H9 (cell line): ENCODE results near the gene FRRS1L. TPM values are rescaled to one million over a fixed set of nuclear protein-coding genes. Genes with fewer than 3 reads are reported as not detected.

ENCODE experiments used
- DNase-seq: peaks from one replicate; pipeline ENCODE4 v3.0.0-alpha.2; 2017
- H2AFZ ChIP-seq: one replicate; pipeline ENCODE4 v1.6.1; 2013; ENCODE audit warnings: mild to moderate bottlenecking, low read length, control low read depth, moderate library complexity
- H2AK5ac ChIP-seq: 2 replicates; pipeline ENCODE4 v1.6.1; 2013; ENCODE audit warnings: low read length, control low read depth, mixed read lengths; ENCODE audit not compliant: insufficient read length
- H2BK120ac ChIP-seq: one replicate; pipeline ENCODE4 v1.6.1; 2013; ENCODE audit warnings: low read depth, mild to moderate bottlenecking, low read length, control low read depth, inconsistent platforms; ENCODE audit not compliant: poor library complexity, severe bottlenecking
- H2BK12ac ChIP-seq: 2 replicates; pipeline ENCODE4 v1.6.1; 2013; ENCODE audit warnings: low read length, control low read depth, mixed read lengths, low read depth; ENCODE audit not compliant: insufficient read length
- H2BK15ac ChIP-seq: 2 replicates; pipeline ENCODE4 v1.6.1; 2013; ENCODE audit warnings: low read depth, low read length, control low read depth
- H2BK20ac ChIP-seq: one replicate; pipeline ENCODE4 v1.6.1; 2013; ENCODE audit warnings: low read depth, mild to moderate bottlenecking, low read length, control low read depth, inconsistent platforms; ENCODE audit not compliant: poor library complexity, severe bottlenecking
- H2BK5ac ChIP-seq: 2 replicates; pipeline ENCODE4 v1.6.1; 2013; ENCODE audit warnings: low read length, control low read depth, mixed read lengths; ENCODE audit not compliant: insufficient read length
- H3K14ac ChIP-seq: 2 replicates; pipeline ENCODE4 v1.6.1; 2013; ENCODE audit warnings: low read length, control low read depth; ENCODE audit not compliant: insufficient read depth
- H3K18ac ChIP-seq: 2 replicates; pipeline ENCODE4 v1.6.1; 2013; ENCODE audit warnings: low read depth, mild to moderate bottlenecking, mixed read lengths, low read length, control low read depth; ENCODE audit not compliant: insufficient read length
- H3K23ac ChIP-seq: 2 replicates; pipeline ENCODE4 v1.6.1; 2013; ENCODE audit warnings: low read length, control low read depth, mixed read lengths, low read depth; ENCODE audit not compliant: insufficient read length
- H3K23me2 ChIP-seq: 2 replicates; pipeline ENCODE4 v1.6.1; 2013; ENCODE audit warnings: low read depth, mild to moderate bottlenecking, mixed read lengths, low read length, control low read depth; ENCODE audit not compliant: insufficient read length, poor library complexity, severe bottlenecking
- H3K27ac ChIP-seq: 2 replicates; pipeline ENCODE4 v1.5.1; 2013; ENCODE audit warnings: low read length, control low read depth, mixed read lengths, low read depth; ENCODE audit not compliant: insufficient read length
- H3K27me3 ChIP-seq: 2 replicates; pipeline ENCODE4 v1.6.1; 2013; ENCODE audit warnings: low read length, control low read depth, inconsistent platforms; ENCODE audit not compliant: insufficient read depth
- H3K4ac ChIP-seq: 2 replicates; pipeline ENCODE4 v1.6.1; 2013; ENCODE audit warnings: low read depth, mild to moderate bottlenecking, control low read depth, inconsistent platforms, low read length, moderate library complexity
- H3K4me1 ChIP-seq: 2 replicates; pipeline ENCODE4 v1.6.1; 2013; ENCODE audit warnings: low read length, control low read depth, inconsistent platforms; ENCODE audit not compliant: insufficient read depth
- H3K4me2 ChIP-seq: 2 replicates; pipeline ENCODE4 v1.6.1; 2013; ENCODE audit warnings: low read length, control low read depth, mixed read lengths; ENCODE audit not compliant: insufficient read length, insufficient read depth
- H3K56ac ChIP-seq: 2 replicates; pipeline ENCODE4 v1.6.1; 2013; ENCODE audit warnings: low read depth, mild to moderate bottlenecking, mixed read lengths, low read length, control low read depth; ENCODE audit not compliant: insufficient read length
- H3K79me1 ChIP-seq: 2 replicates; pipeline ENCODE4 v1.6.1; 2013; ENCODE audit warnings: low read depth, mild to moderate bottlenecking, moderate library complexity, low read length, control low read depth, inconsistent platforms; ENCODE audit not compliant: insufficient read depth, poor library complexity, severe bottlenecking
- H3K79me2 ChIP-seq: 2 replicates; pipeline ENCODE4 v1.6.1; 2013; ENCODE audit warnings: low read length, control low read depth, inconsistent platforms; ENCODE audit not compliant: insufficient read depth
- H3K9ac ChIP-seq: 2 replicates; pipeline ENCODE4 v1.6.1; 2013; ENCODE audit warnings: low read length, control low read depth, mixed read lengths; ENCODE audit not compliant: insufficient read length; ENCODE audit errors: extremely low read depth
- H3K9me3 ChIP-seq: one replicate; pipeline ENCODE4 v1.6.1; 2013; ENCODE audit warnings: low read depth, low read length, inconsistent platforms; ENCODE audit not compliant: control insufficient read depth
- H3T11ph ChIP-seq: one replicate; pipeline ENCODE4 v1.6.1; 2013; ENCODE audit warnings: mild to moderate bottlenecking, low read length, control low read depth, inconsistent platforms
- H4K20me1 ChIP-seq: one replicate; pipeline ENCODE4 v1.6.1; 2013; ENCODE audit not compliant: control insufficient read depth, insufficient read length, insufficient read depth
- H4K5ac ChIP-seq: 2 replicates; pipeline ENCODE4 v1.6.1; 2013; ENCODE audit warnings: low read depth, mild to moderate bottlenecking, mixed read lengths, low read length, control low read depth; ENCODE audit not compliant: insufficient read length
- H4K8ac ChIP-seq: replicated peaks from 2 replicates; pipeline ENCODE4 v1.6.1; 2013; ENCODE audit warnings: low read length, control low read depth, mixed read lengths, low read depth; ENCODE audit not compliant: insufficient read length
- H4K91ac ChIP-seq: 2 replicates; pipeline ENCODE4 v1.6.1; 2013; ENCODE audit warnings: low read depth, mild to moderate bottlenecking, moderate library complexity, mixed read lengths, low read length, control low read depth; ENCODE audit not compliant: insufficient read length
- H3K27ac Mint-ChIP-seq, 3 experiments: 2 replicates in 2 of 3; 3 replicates in 1 of 3; pipeline ENCODE4 v1.8.0; 2020 to 2021; ENCODE audit warnings: mixed read lengths in 3 of 3, mild to moderate bottlenecking in 1 of 3, moderate library complexity in 1 of 3
- H3K27me3 Mint-ChIP-seq: 2 replicates; pipeline ENCODE4 v1.8.0; 2021; ENCODE audit warnings: low read depth, mild to moderate bottlenecking, moderate library complexity, mixed read lengths
- H3K36me3 Mint-ChIP-seq, 3 experiments: 2 replicates in 2 of 3; 3 replicates in 1 of 3; pipeline ENCODE4 v1.8.0; 2020 to 2021; ENCODE audit warnings: low read depth in 3 of 3, mixed read lengths in 3 of 3; ENCODE audit not compliant: insufficient read depth in 1 of 3
- H3K4me1 Mint-ChIP-seq, 2 experiments: 2 replicates each; pipeline ENCODE4 v1.8.0; 2020; ENCODE audit warnings: mixed read lengths in 2 of 2
- H3K4me3 Mint-ChIP-seq, 2 experiments: 2 replicates in 1 of 2; 3 replicates in 1 of 2; pipeline ENCODE4 v1.8.0; 2020 to 2021; ENCODE audit warnings: mild to moderate bottlenecking in 2 of 2, mixed read lengths in 2 of 2, moderate library complexity in 1 of 2
- H3K9me3 Mint-ChIP-seq, 2 experiments: 2 replicates in 1 of 2; 3 replicates in 1 of 2; pipeline ENCODE4 v1.8.0; 2020; ENCODE audit warnings: mild to moderate bottlenecking in 2 of 2, mixed read lengths in 2 of 2, moderate library complexity in 1 of 2
- WGBS: extraction: QIAGEN DNeasy Blood & Tissue Kit; methylation state at CpG from one replicate; pipeline ENCODE4 v1.1.7; 2013; ENCODE audit warnings: missing lambda C conversion rate, low lambda C conversion rate, mixed read lengths; ENCODE audit not compliant: insufficient read length; ENCODE audit errors: extremely low coverage; 5-methylcytosine and 5-hydroxymethylcytosine counted together
- total RNA-seq: library from RNA; stranded (reverse); gene quantifications from 2 replicates; pipeline ENCODE4 v1.2.1, GENCODE V29; 2021
- TF ChIP-seq, protein P1 (sequence below): fragments of 200-600 bp; sonication (generic); conservative IDR thresholded peaks from 3 replicates; pipeline ENCODE4 v1.8.0; 2021; ENCODE audit warnings: antibody characterized with exemption, mild to moderate bottlenecking

FRRS1L gene
- total RNA-seq, 1 experiment from 2014 or later: 3.3 TPM

DNA sequence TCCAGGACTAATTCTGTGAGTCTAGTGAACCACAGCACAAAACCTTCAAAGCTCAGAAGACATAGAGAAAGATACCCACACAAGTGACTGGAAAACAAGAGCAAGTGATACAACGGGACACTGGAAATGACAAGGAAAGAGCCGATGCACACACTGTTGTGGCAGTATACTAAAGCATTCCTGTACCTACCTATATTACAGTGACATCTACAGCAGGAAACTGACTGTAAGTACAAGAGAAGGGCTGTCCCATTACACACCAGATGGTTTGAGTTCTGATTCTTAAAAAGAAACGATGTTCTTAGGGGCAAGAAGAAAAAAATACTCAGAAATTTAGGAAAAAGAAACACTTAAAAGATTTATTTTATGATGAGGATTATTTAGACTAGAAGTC lies 65.8 kb downstream of the FRRS1L start:
- no peak overlapping the region for H2BK15ac ChIP-seq
- no peak overlapping the region for H2BK120ac ChIP-seq
- no peak overlapping the region for H3K4ac ChIP-seq
- no peaks in the 10 kb centered on the region for H4K20me1 ChIP-seq
- H3T11ph ChIP-seq: no peak overlapping the region
- peaks cover 12% of the 10 kb centered on the region; the same call in 1 of the 2 replicates for H3K4me1 ChIP-seq
- no peak overlapping the region for H3K56ac ChIP-seq
- peaks cover 22 to 31% of the 10 kb centered on the region in 2 experiments for H3K4me1 Mint-ChIP-seq
- H3K27ac Mint-ChIP-seq: peak overlapping the region in 1 of 3 experiments; percentile 17; a peak in 1 of 7 replicates
- no peak overlapping the region for H2AFZ ChIP-seq
- no peaks in the 10 kb centered on the region for H3K23me2 ChIP-seq
- no peak overlapping the region for H4K5ac ChIP-seq
- peaks cover 25 to 37% (median 30%) of the 10 kb centered on the region in 3 experiments for H3K36me3 Mint-ChIP-seq
- TF ChIP-seq, protein P1, sequence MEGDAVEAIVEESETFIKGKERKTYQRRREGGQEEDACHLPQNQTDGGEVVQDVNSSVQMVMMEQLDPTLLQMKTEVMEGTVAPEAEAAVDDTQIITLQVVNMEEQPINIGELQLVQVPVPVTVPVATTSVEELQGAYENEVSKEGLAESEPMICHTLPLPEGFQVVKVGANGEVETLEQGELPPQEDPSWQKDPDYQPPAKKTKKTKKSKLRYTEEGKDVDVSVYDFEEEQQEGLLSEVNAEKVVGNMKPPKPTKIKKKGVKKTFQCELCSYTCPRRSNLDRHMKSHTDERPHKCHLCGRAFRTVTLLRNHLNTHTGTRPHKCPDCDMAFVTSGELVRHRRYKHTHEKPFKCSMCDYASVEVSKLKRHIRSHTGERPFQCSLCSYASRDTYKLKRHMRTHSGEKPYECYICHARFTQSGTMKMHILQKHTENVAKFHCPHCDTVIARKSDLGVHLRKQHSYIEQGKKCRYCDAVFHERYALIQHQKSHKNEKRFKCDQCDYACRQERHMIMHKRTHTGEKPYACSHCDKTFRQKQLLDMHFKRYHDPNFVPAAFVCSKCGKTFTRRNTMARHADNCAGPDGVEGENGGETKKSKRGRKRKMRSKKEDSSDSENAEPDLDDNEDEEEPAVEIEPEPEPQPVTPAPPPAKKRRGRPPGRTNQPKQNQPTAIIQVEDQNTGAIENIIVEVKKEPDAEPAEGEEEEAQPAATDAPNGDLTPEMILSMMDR: no peak
- no peak overlapping the region for H2BK12ac ChIP-seq
- H3K27me3 Mint-ChIP-seq: no peaks in the 10 kb centered on the region
- no peak overlapping the region for H3K4me2 ChIP-seq
- H3K27me3 ChIP-seq: no peaks in the 10 kb centered on the region
- H3K18ac ChIP-seq: no peak overlapping the region
- no peak overlapping the region for H4K91ac ChIP-seq
- peaks cover 4% of the 10 kb centered on the region for H3K79me1 ChIP-seq
- H2BK20ac ChIP-seq: no peak overlapping the region
- H3K9me3 Mint-ChIP-seq: no peaks in the 10 kb centered on the region; a peak in 1 of 5 replicates
- no peak overlapping the region for H2BK5ac ChIP-seq
- WGBS: no CpG with 5 or more reads among the region's 3 CpGs
- H3K14ac ChIP-seq: no peak overlapping the region
- H3K79me2 ChIP-seq: peaks cover 12% of the 10 kb centered on the region; the same call in 1 of the 2 replicates
- no peak overlapping the region for H3K23ac ChIP-seq
- no peak for DNase-seq
- no peaks in the 10 kb centered on the region for H3K9me3 ChIP-seq
- no peak overlapping the region for H3K9ac ChIP-seq
- no peak overlapping the region for H3K27ac ChIP-seq
- no peak overlapping the region for H2AK5ac ChIP-seq
- no peak overlapping the region for H4K8ac ChIP-seq
- no peak overlapping the region for H3K4me3 Mint-ChIP-seq
